H9 (cell line): ENCODE measurements around the gene MON2. TPM values are rescaled to one million over a fixed set of nuclear protein-coding genes. Genes with fewer than 3 reads are reported as not detected.
"Not testable (repeated sequence)": the region's sequence is repeated elsewhere in the genome, so short reads cannot be mapped to it uniquely, and the experiment has no call there.

Experiments
- DNase-seq: peaks from one replicate; pipeline ENCODE4 v3.0.0-alpha.2; 2017
- H2AFZ ChIP-seq: one replicate; pipeline ENCODE4 v1.6.1; 2013; ENCODE audit warnings: mild to moderate bottlenecking, low read length, control low read depth, moderate library complexity
- H2AK5ac ChIP-seq: 2 replicates; pipeline ENCODE4 v1.6.1; 2013; ENCODE audit warnings: low read length, control low read depth, mixed read lengths; ENCODE audit not compliant: insufficient read length
- H2BK120ac ChIP-seq: one replicate; pipeline ENCODE4 v1.6.1; 2013; ENCODE audit warnings: low read depth, mild to moderate bottlenecking, low read length, control low read depth, inconsistent platforms; ENCODE audit not compliant: poor library complexity, severe bottlenecking
- H2BK12ac ChIP-seq: 2 replicates; pipeline ENCODE4 v1.6.1; 2013; ENCODE audit warnings: low read length, control low read depth, mixed read lengths, low read depth; ENCODE audit not compliant: insufficient read length
- H2BK15ac ChIP-seq: 2 replicates; pipeline ENCODE4 v1.6.1; 2013; ENCODE audit warnings: low read depth, low read length, control low read depth
- H2BK20ac ChIP-seq: one replicate; pipeline ENCODE4 v1.6.1; 2013; ENCODE audit warnings: low read depth, mild to moderate bottlenecking, low read length, control low read depth, inconsistent platforms; ENCODE audit not compliant: poor library complexity, severe bottlenecking
- H2BK5ac ChIP-seq: 2 replicates; pipeline ENCODE4 v1.6.1; 2013; ENCODE audit warnings: low read length, control low read depth, mixed read lengths; ENCODE audit not compliant: insufficient read length
- H3K14ac ChIP-seq: 2 replicates; pipeline ENCODE4 v1.6.1; 2013; ENCODE audit warnings: low read length, control low read depth; ENCODE audit not compliant: insufficient read depth
- H3K18ac ChIP-seq: 2 replicates; pipeline ENCODE4 v1.6.1; 2013; ENCODE audit warnings: low read depth, mild to moderate bottlenecking, mixed read lengths, low read length, control low read depth; ENCODE audit not compliant: insufficient read length
- H3K23ac ChIP-seq: 2 replicates; pipeline ENCODE4 v1.6.1; 2013; ENCODE audit warnings: low read length, control low read depth, mixed read lengths, low read depth; ENCODE audit not compliant: insufficient read length
- H3K23me2 ChIP-seq: 2 replicates; pipeline ENCODE4 v1.6.1; 2013; ENCODE audit warnings: low read depth, mild to moderate bottlenecking, mixed read lengths, low read length, control low read depth; ENCODE audit not compliant: insufficient read length, poor library complexity, severe bottlenecking
- H3K27ac ChIP-seq: 2 replicates; pipeline ENCODE4 v1.5.1; 2013; ENCODE audit warnings: low read length, control low read depth, mixed read lengths, low read depth; ENCODE audit not compliant: insufficient read length
- H3K27me3 ChIP-seq: 2 replicates; pipeline ENCODE4 v1.6.1; 2013; ENCODE audit warnings: low read length, control low read depth, inconsistent platforms; ENCODE audit not compliant: insufficient read depth
- H3K4ac ChIP-seq: 2 replicates; pipeline ENCODE4 v1.6.1; 2013; ENCODE audit warnings: low read depth, mild to moderate bottlenecking, control low read depth, inconsistent platforms, low read length, moderate library complexity
- H3K4me1 ChIP-seq: 2 replicates; pipeline ENCODE4 v1.6.1; 2013; ENCODE audit warnings: low read length, control low read depth, inconsistent platforms; ENCODE audit not compliant: insufficient read depth
- H3K4me2 ChIP-seq: 2 replicates; pipeline ENCODE4 v1.6.1; 2013; ENCODE audit warnings: low read length, control low read depth, mixed read lengths; ENCODE audit not compliant: insufficient read length, insufficient read depth
- H3K56ac ChIP-seq: 2 replicates; pipeline ENCODE4 v1.6.1; 2013; ENCODE audit warnings: low read depth, mild to moderate bottlenecking, mixed read lengths, low read length, control low read depth; ENCODE audit not compliant: insufficient read length
- H3K79me1 ChIP-seq: 2 replicates; pipeline ENCODE4 v1.6.1; 2013; ENCODE audit warnings: low read depth, mild to moderate bottlenecking, moderate library complexity, low read length, control low read depth, inconsistent platforms; ENCODE audit not compliant: insufficient read depth, poor library complexity, severe bottlenecking
- H3K79me2 ChIP-seq: 2 replicates; pipeline ENCODE4 v1.6.1; 2013; ENCODE audit warnings: low read length, control low read depth, inconsistent platforms; ENCODE audit not compliant: insufficient read depth
- H3K9ac ChIP-seq: 2 replicates; pipeline ENCODE4 v1.6.1; 2013; ENCODE audit warnings: low read length, control low read depth, mixed read lengths; ENCODE audit not compliant: insufficient read length; ENCODE audit errors: extremely low read depth
- H3K9me3 ChIP-seq: one replicate; pipeline ENCODE4 v1.6.1; 2013; ENCODE audit warnings: low read depth, low read length, inconsistent platforms; ENCODE audit not compliant: control insufficient read depth
- H3T11ph ChIP-seq: one replicate; pipeline ENCODE4 v1.6.1; 2013; ENCODE audit warnings: mild to moderate bottlenecking, low read length, control low read depth, inconsistent platforms
- H4K20me1 ChIP-seq: one replicate; pipeline ENCODE4 v1.6.1; 2013; ENCODE audit not compliant: control insufficient read depth, insufficient read length, insufficient read depth
- H4K5ac ChIP-seq: 2 replicates; pipeline ENCODE4 v1.6.1; 2013; ENCODE audit warnings: low read depth, mild to moderate bottlenecking, mixed read lengths, low read length, control low read depth; ENCODE audit not compliant: insufficient read length
- H4K8ac ChIP-seq: replicated peaks from 2 replicates; pipeline ENCODE4 v1.6.1; 2013; ENCODE audit warnings: low read length, control low read depth, mixed read lengths, low read depth; ENCODE audit not compliant: insufficient read length
- H4K91ac ChIP-seq: 2 replicates; pipeline ENCODE4 v1.6.1; 2013; ENCODE audit warnings: low read depth, mild to moderate bottlenecking, moderate library complexity, mixed read lengths, low read length, control low read depth; ENCODE audit not compliant: insufficient read length
- H3K27ac Mint-ChIP-seq, 3 experiments: 2 replicates in 2 of 3; 3 replicates in 1 of 3; pipeline ENCODE4 v1.8.0; 2020 to 2021; ENCODE audit warnings: mixed read lengths in 3 of 3, mild to moderate bottlenecking in 1 of 3, moderate library complexity in 1 of 3
- H3K27me3 Mint-ChIP-seq: 2 replicates; pipeline ENCODE4 v1.8.0; 2021; ENCODE audit warnings: low read depth, mild to moderate bottlenecking, moderate library complexity, mixed read lengths
- H3K36me3 Mint-ChIP-seq, 3 experiments: 2 replicates in 2 of 3; 3 replicates in 1 of 3; pipeline ENCODE4 v1.8.0; 2020 to 2021; ENCODE audit warnings: low read depth in 3 of 3, mixed read lengths in 3 of 3; ENCODE audit not compliant: insufficient read depth in 1 of 3
- H3K4me1 Mint-ChIP-seq, 2 experiments: 2 replicates each; pipeline ENCODE4 v1.8.0; 2020; ENCODE audit warnings: mixed read lengths in 2 of 2
- H3K4me3 Mint-ChIP-seq, 2 experiments: 2 replicates in 1 of 2; 3 replicates in 1 of 2; pipeline ENCODE4 v1.8.0; 2020 to 2021; ENCODE audit warnings: mild to moderate bottlenecking in 2 of 2, mixed read lengths in 2 of 2, moderate library complexity in 1 of 2
- H3K9me3 Mint-ChIP-seq, 2 experiments: 2 replicates in 1 of 2; 3 replicates in 1 of 2; pipeline ENCODE4 v1.8.0; 2020; ENCODE audit warnings: mild to moderate bottlenecking in 2 of 2, mixed read lengths in 2 of 2, moderate library complexity in 1 of 2
- WGBS: extraction: QIAGEN DNeasy Blood & Tissue Kit; methylation state at CpG from one replicate; pipeline ENCODE4 v1.1.7; 2013; ENCODE audit warnings: missing lambda C conversion rate, low lambda C conversion rate, mixed read lengths; ENCODE audit not compliant: insufficient read length; ENCODE audit errors: extremely low coverage; 5-methylcytosine and 5-hydroxymethylcytosine counted together
- total RNA-seq: library from RNA; stranded (reverse); gene quantifications from 2 replicates; pipeline ENCODE4 v1.2.1, GENCODE V29; 2021

The MON2 gene
- total RNA-seq, 1 experiment from 2014 or later, result 21.9 TPM

DNA sequence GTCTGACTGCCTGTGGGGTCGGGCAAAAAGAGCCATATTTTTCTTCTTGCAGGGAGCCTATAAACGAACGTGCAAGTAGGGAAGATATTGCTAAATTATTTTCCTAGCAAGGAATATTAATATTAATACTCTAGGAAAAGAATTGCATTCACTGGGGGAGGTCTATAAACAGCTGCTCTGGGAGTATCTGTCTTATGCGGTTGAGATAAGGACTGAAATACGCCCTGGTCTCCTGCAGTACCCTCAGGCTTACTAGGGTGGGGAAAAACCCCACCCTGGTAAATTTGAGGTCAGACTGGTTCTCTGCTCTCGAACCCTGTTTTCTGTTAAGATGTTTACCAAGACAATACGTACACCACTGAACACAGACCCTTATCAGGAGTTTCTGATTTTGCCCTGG, 3.4 kb upstream of the MON2 start:
- not testable (repeated sequence) for H3K27me3 ChIP-seq, H2AK5ac ChIP-seq, H3K14ac ChIP-seq, H3K27ac Mint-ChIP-seq, H3T11ph ChIP-seq, H2AFZ ChIP-seq, H3K23me2 ChIP-seq, H2BK20ac ChIP-seq, H3K23ac ChIP-seq, H2BK12ac ChIP-seq, H3K27ac ChIP-seq, H3K9me3 ChIP-seq, H3K79me2 ChIP-seq, H3K18ac ChIP-seq, H3K4me3 Mint-ChIP-seq, DNase-seq, H3K36me3 Mint-ChIP-seq, H3K4me1 ChIP-seq, H2BK120ac ChIP-seq, H3K79me1 ChIP-seq, H3K9ac ChIP-seq, H2BK5ac ChIP-seq, H4K8ac ChIP-seq, H3K27me3 Mint-ChIP-seq, H3K4me2 ChIP-seq, H4K91ac ChIP-seq, H2BK15ac ChIP-seq, H4K20me1 ChIP-seq, H4K5ac ChIP-seq, H3K56ac ChIP-seq, H3K4ac ChIP-seq
- Mint-ChIP-seq H3K9me3 (peaks cover 19 to 22% of the 10 kb centered on the region in 2 experiments), H3K4me1 (peaks cover 10 to 13% of the 10 kb centered on the region in 2 experiments)
- no CpG with 5 or more reads among the region's 7 CpGs for WGBS
